DLD1 (cell line): ENCODE measurements around the gene F10.
"Not testable (repeated sequence)": the region's sequence is repeated elsewhere in the genome, so short reads cannot be mapped to it uniquely, and the experiment has no call there.

Experiments
- in situ Hi-C: cut with HindIII; loops from 2 replicates; pipeline ENCODE4 v1.10.0; 2017; ENCODE audit warnings: low sequenced_read_pairs

F10 gene

GRCh38 chr13:113150550-113151365 lies 28.2 kb downstream of the F10 start:
- in situ Hi-C loops = no loop called here

GRCh38 chr13:113151745-113152690 lies 29.4 kb downstream of the F10 start:
- in situ Hi-C loops = no loop called here

- in situ Hi-C loops = no loop called here
These were observed 30.0 kb downstream of the F10 start for GRCh38 chr13:113152691-113152983.

GRCh38 chr13:113152984-113153809 lies 30.6 kb downstream of the F10 start:
- in situ Hi-C loops = no loop called here

- in situ Hi-C loops = no loop called here
These were observed 31.5 kb downstream of the F10 start for GRCh38 chr13:113153810-113154748.

GRCh38 chr13:113155201-113155600 lies 32.6 kb downstream of the F10 start:
- in situ Hi-C loops = no loop called here

- in situ Hi-C loops = no loop called here
These were observed 33.5 kb downstream of the F10 start for GRCh38 chr13:113155982-113156655.

- in situ Hi-C loops = no loop called here
These were observed 34.8 kb downstream of the F10 start for GRCh38 chr13:113157206-113157928.

- in situ Hi-C loops = no loop called here
These were observed 35.5 kb downstream of the F10 start, which contains the start of gene PROZ for GRCh38 chr13:113157929-113158747. Gene PROZ (plus strand): TSS chr13:113158648. CDS start chr13:113158661, 13 bp downstream.

GRCh38 chr13:113158946-113159345 lies 36.3 kb downstream of the F10 start:
- in situ Hi-C loops = no loop called here

GRCh38 chr13:113159701-113160100 lies 37.1 kb downstream of the F10 start:
- in situ Hi-C loops = no loop called here

- in situ Hi-C loops = no loop called here
These were observed 38.4 kb downstream of the F10 start for GRCh38 chr13:113160983-113161382.

- in situ Hi-C loops = no loop called here
These were observed 38.8 kb downstream of the F10 start for GRCh38 chr13:113161433-113161832.

GRCh38 chr13:113161975-113162374 lies 39.4 kb downstream of the F10 start:
- in situ Hi-C loops = not testable (repeated sequence)

- in situ Hi-C loops = no loop called here
These were observed 40.4 kb downstream of the F10 start for GRCh38 chr13:113162783-113163685.

- in situ Hi-C loops = no loop called here
These were observed 41.9 kb downstream of the F10 start for GRCh38 chr13:113164492-113164891.

GRCh38 chr13:113166266-113166665 lies 43.7 kb downstream of the F10 start:
- in situ Hi-C loops = no loop called here
